Ovary (tissue), 3 donors: ENCODE results near the gene MINDY2.

Experiments used
- EP300 ChIP-seq: sonication (generic); formaldehyde crosslinking; IDR thresholded peaks from one replicate; pipeline ENCODE4 v1.6.1; 2017; ENCODE audit warnings: antibody characterized with exemption
- POLR2A ChIP-seq: fragments of 450-650 bp; IDR thresholded peaks from one replicate; pipeline ENCODE4 v1.6.1; 2017; ENCODE audit warnings: antibody characterized with exemption, mild to moderate bottlenecking, moderate library complexity
- TF ChIP-seq, protein P1 (sequence below), 3 donors: fragments of 450-650 bp in 2 of 3; fragments of 200-600 bp in 1 of 3; IDR thresholded peaks; one replicate each; pipeline versions ENCODE4 v1.5.1 to v1.8.0; 2016 to 2022; ENCODE audit warnings: antibody characterized with exemption in 3 of 3, mild to moderate bottlenecking in 1 of 3
- donor health status: DM: no; HTN: no; CAD: no.

DNA sequence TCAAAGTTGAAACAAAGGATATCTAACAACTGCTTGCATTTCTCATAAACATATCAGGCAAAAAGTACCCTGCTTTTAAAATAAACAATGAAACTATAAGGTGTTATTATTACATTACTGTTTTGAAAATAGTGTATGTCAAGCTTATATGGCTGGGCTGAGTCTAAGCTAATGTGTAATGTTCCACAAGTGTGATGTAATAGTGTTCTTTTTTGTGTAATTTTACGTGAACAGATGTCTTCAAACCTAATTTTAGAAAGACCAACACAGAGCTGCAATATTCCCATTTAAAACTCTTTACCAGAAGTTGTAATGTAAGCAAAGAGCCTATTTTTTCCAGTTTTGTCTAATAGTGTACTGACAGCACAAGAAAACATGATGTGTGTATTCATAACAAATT is 34.0 kb downstream of the MINDY2 start:
- TF ChIP-seq, protein P1, sequence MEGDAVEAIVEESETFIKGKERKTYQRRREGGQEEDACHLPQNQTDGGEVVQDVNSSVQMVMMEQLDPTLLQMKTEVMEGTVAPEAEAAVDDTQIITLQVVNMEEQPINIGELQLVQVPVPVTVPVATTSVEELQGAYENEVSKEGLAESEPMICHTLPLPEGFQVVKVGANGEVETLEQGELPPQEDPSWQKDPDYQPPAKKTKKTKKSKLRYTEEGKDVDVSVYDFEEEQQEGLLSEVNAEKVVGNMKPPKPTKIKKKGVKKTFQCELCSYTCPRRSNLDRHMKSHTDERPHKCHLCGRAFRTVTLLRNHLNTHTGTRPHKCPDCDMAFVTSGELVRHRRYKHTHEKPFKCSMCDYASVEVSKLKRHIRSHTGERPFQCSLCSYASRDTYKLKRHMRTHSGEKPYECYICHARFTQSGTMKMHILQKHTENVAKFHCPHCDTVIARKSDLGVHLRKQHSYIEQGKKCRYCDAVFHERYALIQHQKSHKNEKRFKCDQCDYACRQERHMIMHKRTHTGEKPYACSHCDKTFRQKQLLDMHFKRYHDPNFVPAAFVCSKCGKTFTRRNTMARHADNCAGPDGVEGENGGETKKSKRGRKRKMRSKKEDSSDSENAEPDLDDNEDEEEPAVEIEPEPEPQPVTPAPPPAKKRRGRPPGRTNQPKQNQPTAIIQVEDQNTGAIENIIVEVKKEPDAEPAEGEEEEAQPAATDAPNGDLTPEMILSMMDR (IDR thresholded peaks at IDR 0.05): no peak
- TF ChIP-seq POLR2A: no peak
- no peak for TF ChIP-seq EP300
